IMR-90 (cell line): ENCODE measurements around the gene UBE2N. TPM values are rescaled to one million over a fixed set of nuclear protein-coding genes. Genes with fewer than 3 reads are reported as not detected.

Source experiments
- ATAC-seq: fragments of 200-7000 bp; cut with Tn5 transposase; 2 replicates; pipeline ENCODE4 v1.9.1; 2020; ENCODE audit warnings: low read depth, mild to moderate bottlenecking, moderate library complexity
- BruUV-seq: library from RNA; stranded (reverse); fragments of 400-500 nt; replicated peaks from 2 replicates; lab custom pipeline; 2021; lab: Mats Ljungman, UMichigan
- CTCF ChIA-PET: fragments of 300-600 bp; formaldehyde crosslinking; extraction: SDS; loops from one replicate; lab custom pipeline; 2021; ENCODE audit warnings: antibody characterized with exemption; lab: Yijun Ruan, JAX
- POLR2A ChIA-PET: fragments of 300-600 bp; sonication (Branson Sonifier 250); formaldehyde crosslinking; loops from one replicate; lab custom pipeline; 2022; ENCODE audit warnings: antibody characterized with exemption; ENCODE audit not compliant: unreplicated experiment; lab: Charles Lee
- DNase-seq: peaks from one replicate; pipeline ENCODE4 v3.0.0; 2013
- H2AFZ ChIP-seq: replicated peaks from 2 replicates; pipeline ENCODE3; 2013; ENCODE audit warnings: low read length, mild to moderate bottlenecking; ENCODE audit not compliant: poor library complexity
- H2AK5ac ChIP-seq: 2 replicates; pipeline ENCODE4 v1.6.1; 2013; ENCODE audit warnings: low read depth, low read length, inconsistent platforms
- H2AK9ac ChIP-seq: replicated peaks from 2 replicates; pipeline ENCODE3; 2013; ENCODE audit warnings: mild to moderate bottlenecking, low read depth, low read length, moderate library complexity; ENCODE audit not compliant: poor library complexity
- H2BK120ac ChIP-seq: 2 replicates; pipeline ENCODE4 v1.6.1; 2013; ENCODE audit warnings: low read depth, low read length, inconsistent platforms
- H2BK15ac ChIP-seq: 3 replicates; pipeline ENCODE4 v1.6.1; 2013; ENCODE audit warnings: low read depth, low read length, inconsistent platforms
- H2BK20ac ChIP-seq: 2 replicates; pipeline ENCODE4 v1.6.1; 2013; ENCODE audit warnings: low read depth, mild to moderate bottlenecking, inconsistent platforms, low read length, moderate library complexity
- H2BK5ac ChIP-seq: 2 replicates; pipeline ENCODE4 v1.6.1; 2013; ENCODE audit warnings: mild to moderate bottlenecking, low read depth, low read length, inconsistent platforms; ENCODE audit not compliant: poor library complexity, severe bottlenecking
- H3K14ac ChIP-seq: replicated peaks from 2 replicates; pipeline ENCODE4 v1.6.1; 2013; ENCODE audit warnings: low read depth, low read length, inconsistent platforms
- H3K18ac ChIP-seq: 2 replicates; pipeline ENCODE4 v1.6.1; 2013; ENCODE audit warnings: low read depth, low read length, control low read depth
- H3K23ac ChIP-seq: 2 replicates; pipeline ENCODE4 v1.6.1; 2013; ENCODE audit warnings: low read depth, low read length, inconsistent platforms
- H3K27ac ChIP-seq: 2 replicates; pipeline ENCODE4 v1.5.1; 2013; ENCODE audit warnings: mild to moderate bottlenecking, control low read depth, low read length; ENCODE audit not compliant: insufficient read depth
- H3K27me3 ChIP-seq: 2 replicates; pipeline ENCODE4 v1.6.1; 2013; ENCODE audit warnings: low read length; ENCODE audit not compliant: control insufficient read depth, insufficient read depth
- H3K36me3 ChIP-seq: 2 replicates; pipeline ENCODE4 v1.6.1; 2013; ENCODE audit warnings: low read length, mixed read lengths; ENCODE audit not compliant: control insufficient read depth, insufficient read depth
- H3K4ac ChIP-seq: 2 replicates; pipeline ENCODE4 v1.6.1; 2013; ENCODE audit warnings: low read depth, low read length, inconsistent platforms
- H3K4me1 ChIP-seq: 2 replicates; pipeline ENCODE4 v1.6.1; 2013; ENCODE audit warnings: low read length, mixed read lengths; ENCODE audit not compliant: control insufficient read depth, insufficient read depth
- H3K4me2 ChIP-seq: 2 replicates; pipeline ENCODE4 v1.6.1; 2013; ENCODE audit warnings: low read depth, mild to moderate bottlenecking, control low read depth, low read length, moderate library complexity
- H3K4me3 ChIP-seq: 2 replicates; pipeline ENCODE4 v1.5.1; 2013; ENCODE audit warnings: low read depth, mild to moderate bottlenecking, control low read depth, low read length, moderate library complexity; ENCODE audit not compliant: insufficient read depth
- H3K56ac ChIP-seq: 2 replicates; pipeline ENCODE4 v1.6.1; 2013; ENCODE audit warnings: low read length, inconsistent platforms; ENCODE audit not compliant: insufficient read depth; ENCODE audit errors: extremely low read depth
- H3K79me1 ChIP-seq, 2 experiments: 2 replicates each; pipeline ENCODE4 v1.6.1; 2013; ENCODE audit warnings: low read length in 2 of 2, inconsistent platforms in 1 of 2, low read depth in 1 of 2
- H3K9ac ChIP-seq: 2 replicates; pipeline ENCODE4 v1.6.1; 2013; ENCODE audit warnings: low read depth, low read length, control low read depth
- H3K9me1 ChIP-seq: 2 replicates; pipeline ENCODE4 v1.6.1; 2013; ENCODE audit warnings: low read length, inconsistent platforms; ENCODE audit not compliant: insufficient read depth
- H3K9me3 ChIP-seq: 2 replicates; pipeline ENCODE4 v1.6.1; 2013; ENCODE audit warnings: low read length; ENCODE audit not compliant: control insufficient read depth, insufficient read depth
- H4K20me1 ChIP-seq: 2 replicates; pipeline ENCODE4 v1.6.1; 2013; ENCODE audit warnings: low read length, inconsistent platforms; ENCODE audit not compliant: insufficient read depth
- H4K5ac ChIP-seq: 2 replicates; pipeline ENCODE4 v1.6.1; 2013; ENCODE audit warnings: mild to moderate bottlenecking, low read depth, low read length, control low read depth
- H4K8ac ChIP-seq, 2 experiments: 2 replicates each; pipeline ENCODE4 v1.6.1; 2013; ENCODE audit warnings: low read depth in 2 of 2, low read length in 2 of 2, control low read depth in 1 of 2, inconsistent platforms in 1 of 2
- H4K91ac ChIP-seq: 2 replicates; pipeline ENCODE4 v1.6.1; 2013; ENCODE audit warnings: low read depth, low read length, inconsistent platforms; ENCODE audit not compliant: insufficient read depth
- CEBPB ChIP-seq: IDR thresholded peaks from 2 replicates; pipeline ENCODE4 v1.6.1; 2012; ENCODE audit warnings: low read depth, low read length, improper control_type of control experiment
- CHD1 ChIP-seq: IDR thresholded peaks from 2 replicates; pipeline ENCODE4 v1.6.1; 2012; ENCODE audit warnings: low read depth, low read length, improper control_type of control experiment
- FOS ChIP-seq: fragments of 150-350 bp; IDR thresholded peaks from 2 replicates; pipeline ENCODE4 v1.6.1; 2016; ENCODE audit warnings: low read depth, low read length
- MAFK ChIP-seq: IDR thresholded peaks from 2 replicates; pipeline ENCODE4 v1.6.1; 2012; ENCODE audit warnings: low read depth, low read length, improper control_type of control experiment
- MAZ ChIP-seq: IDR thresholded peaks from 2 replicates; pipeline ENCODE4 v1.6.1; 2012; ENCODE audit warnings: low read depth, mild to moderate bottlenecking, low read length, improper control_type of control experiment, moderate library complexity, borderline replicate concordance
- MXI1 ChIP-seq: IDR thresholded peaks from 2 replicates; pipeline ENCODE4 v1.6.1; 2012; ENCODE audit warnings: low read depth, mild to moderate bottlenecking, low read length, moderate library complexity, borderline replicate concordance
- NFE2L2 ChIP-seq: fragments of 150-350 bp; IDR thresholded peaks from 2 replicates; pipeline ENCODE4 v1.6.1; 2016; ENCODE audit warnings: low read depth, mild to moderate bottlenecking, low read length
- POLR2A ChIP-seq: IDR thresholded peaks from 2 replicates; pipeline ENCODE4 v1.6.1; 2012; ENCODE audit warnings: mild to moderate bottlenecking, low read depth, low read length
- RAD21 ChIP-seq: IDR thresholded peaks from 2 replicates; pipeline ENCODE4 v1.6.1; 2012; ENCODE audit warnings: low read length, improper control_type of control experiment
- RCOR1 ChIP-seq: IDR thresholded peaks from 2 replicates; pipeline ENCODE4 v1.6.1; 2012; ENCODE audit warnings: mild to moderate bottlenecking, low read length, improper control_type of control experiment; ENCODE audit not compliant: insufficient replicate concordance
- SMC3 ChIP-seq: fragments of 150-350 bp; IDR thresholded peaks from 2 replicates; pipeline ENCODE4 v1.6.1; 2016; ENCODE audit warnings: low read depth, mild to moderate bottlenecking, antibody characterized with exemption, low read length, moderate library complexity
- WGBS, 2 experiments: methylation state at CpG; one replicate each; pipeline versions ENCODE4 v1.1.5 to v1.1.7; 2013; ENCODE audit warnings: missing lambda C conversion rate in 2 of 2; ENCODE audit not compliant: insufficient read length in 1 of 2; ENCODE audit errors: extremely low coverage in 2 of 2; 5-methylcytosine and 5-hydroxymethylcytosine counted together
- dilution Hi-C: fragments of 300-500 bp; cut with HindIII; formaldehyde crosslinking; loops from one replicate; pipeline ENCODE4 v1.14.3; 2018; ENCODE audit warnings: low sequenced_read_pairs; ENCODE audit not compliant: unreplicated experiment
- in situ Hi-C: fragments of 300-500 bp; cut with MboI; formaldehyde crosslinking; loops from 3 replicates; pipeline ENCODE4 v1.14.3; 2019; ENCODE audit warnings: low sequenced_read_pairs, inconsistent platforms, mixed read lengths
- intact Hi-C: fragments of 100-400 bp; cut with micrococcal nuclease; formaldehyde crosslinking; loops from 2 replicates; pipeline ENCODE4 v1.10.0; 2022
- polyA plus RNA-seq, 3 experiments: library from polyadenylated mRNA; depleted of rRNA; stranded (reverse); fragments of >200 nt; gene quantifications; 2 replicates each; pipeline ENCODE4 v1.2.3, GENCODE V29; 2012; ENCODE audit warnings: low replicate concordance in 1 of 3
- total RNA-seq: library from RNA; depleted of rRNA; stranded (reverse); fragments of >200 nt; gene quantifications from 2 replicates; pipeline ENCODE4 v1.2.3, GENCODE V29; 2012
- TF ChIP-seq, protein P1 (sequence below): fragments of 150-350 bp; IDR thresholded peaks from 2 replicates; pipeline ENCODE4 v1.6.1; 2016; ENCODE audit warnings: low read depth, mild to moderate bottlenecking, low read length, moderate library complexity, borderline replicate concordance
- TF ChIP-seq, protein P2 (sequence below): fragments of 150-350 bp; IDR thresholded peaks from 2 replicates; pipeline ENCODE4 v1.6.1; 2017; ENCODE audit warnings: mild to moderate bottlenecking, antibody characterized with exemption, low read length, low read depth
- TF ChIP-seq, protein P3 (sequence below): conservative IDR thresholded peaks from 2 replicates; pipeline ENCODE4 v1.5.1; 2012; ENCODE audit warnings: mild to moderate bottlenecking, low read depth, low read length, improper control_type of control experiment

The UBE2N gene
- total and polyA plus RNA-seq, 2 of the 4 experiments (the other 2 are of a cell fraction) = 64.5 to 103 TPM

DNA sequence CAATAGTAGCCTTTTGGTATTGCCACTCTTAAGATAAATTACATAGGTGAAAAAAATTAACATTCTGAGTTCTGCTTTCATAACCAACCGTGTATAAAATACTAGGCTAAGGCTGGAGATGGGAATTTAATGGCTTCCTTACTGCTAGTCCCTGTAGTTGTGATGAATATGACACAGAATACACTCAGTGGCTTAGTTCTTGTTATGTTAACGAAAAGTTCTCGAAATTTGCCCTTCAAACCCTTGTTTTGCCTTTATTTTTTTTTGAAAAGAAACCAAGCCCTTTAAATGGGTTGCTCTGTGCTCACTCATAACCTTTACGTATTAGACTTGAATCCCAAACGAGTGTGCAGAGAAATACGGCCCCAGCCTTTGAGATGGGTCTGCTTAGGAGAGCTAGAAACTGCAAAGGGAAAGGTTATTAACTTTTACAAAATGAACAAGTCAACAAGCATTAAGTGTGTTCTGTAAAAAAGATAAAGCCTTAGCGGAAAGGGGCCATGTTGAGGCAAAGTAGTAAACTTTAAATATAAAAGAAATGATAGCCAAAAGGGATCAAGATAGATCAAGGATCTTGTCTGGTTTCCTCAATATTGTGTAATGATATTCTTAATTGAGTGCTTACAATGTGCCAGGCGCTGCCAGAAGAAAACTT is 62.3 kb downstream of the UBE2N start:
- DNase-seq = peak; percentile 14
- no peak overlapping the region for H2AK5ac ChIP-seq

More for the DNA sequence above, 62.3 kb downstream of the UBE2N start:
- Histone ChIP-seq H3K9me3 (no peaks in the 10 kb centered on the region), H3K18ac (peak overlapping the region; percentile 97; the same call in 1 of the 2 replicates), H3K36me3 (peaks cover 2% of the 10 kb centered on the region; the same call in 1 of the 2 replicates), H4K91ac (no peak overlapping the region), H3K4ac (peak overlapping the region; percentile 59; the same call in 1 of the 2 replicates), H3K14ac (peak overlapping the region; percentile 93), H3K4me1 (peaks cover 12% of the 10 kb centered on the region), H3K4me2 (peak overlapping the region; percentile 99), H4K20me1 (peaks cover 41% of the 10 kb centered on the region), H4K8ac (no peak overlapping the region; a peak in 1 of 4 replicates), H3K9ac (peak overlapping the region; percentile 99), H2BK5ac (peak overlapping the region; percentile 92), H3K56ac (peak overlapping the region; percentile 41), H2BK15ac (no peak overlapping the region; the same call in 2 of the 3 replicates), H3K4me3 (peak overlapping the region; percentile 98), H2BK120ac (no peak overlapping the region), H3K79me1 (peaks cover 0 to 31% of the 10 kb centered on the region in 2 experiments; a peak in 3 of 4 replicates), H2AFZ (no peak overlapping the region), H2BK20ac (no peak overlapping the region), H3K27me3 (no peaks in the 10 kb centered on the region), H3K23ac (peak overlapping the region; percentile 93; the same call in 1 of the 2 replicates), H3K27ac (peak overlapping the region; percentile 59; the same call in 1 of the 2 replicates), H2AK9ac (no peak overlapping the region), H3K9me1 (peaks cover 4% of the 10 kb centered on the region; the same call in 1 of the 2 replicates), H4K5ac (peak overlapping the region; percentile 56; the same call in 1 of the 2 replicates)
- TF ChIP-seq MAFK (no peak), MAZ (no peak), CEBPB (no peak), NFE2L2 (no peak), FOS (no peak), RAD21 (no peak), RCOR1 (no peak), CHD1 (no peak), MXI1 (no peak), SMC3 (no peak), POLR2A (no peak)
- TF ChIP-seq, protein P1, sequence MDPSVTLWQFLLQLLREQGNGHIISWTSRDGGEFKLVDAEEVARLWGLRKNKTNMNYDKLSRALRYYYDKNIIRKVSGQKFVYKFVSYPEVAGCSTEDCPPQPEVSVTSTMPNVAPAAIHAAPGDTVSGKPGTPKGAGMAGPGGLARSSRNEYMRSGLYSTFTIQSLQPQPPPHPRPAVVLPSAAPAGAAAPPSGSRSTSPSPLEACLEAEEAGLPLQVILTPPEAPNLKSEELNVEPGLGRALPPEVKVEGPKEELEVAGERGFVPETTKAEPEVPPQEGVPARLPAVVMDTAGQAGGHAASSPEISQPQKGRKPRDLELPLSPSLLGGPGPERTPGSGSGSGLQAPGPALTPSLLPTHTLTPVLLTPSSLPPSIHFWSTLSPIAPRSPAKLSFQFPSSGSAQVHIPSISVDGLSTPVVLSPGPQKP = no peak
- TF ChIP-seq, protein P2, sequence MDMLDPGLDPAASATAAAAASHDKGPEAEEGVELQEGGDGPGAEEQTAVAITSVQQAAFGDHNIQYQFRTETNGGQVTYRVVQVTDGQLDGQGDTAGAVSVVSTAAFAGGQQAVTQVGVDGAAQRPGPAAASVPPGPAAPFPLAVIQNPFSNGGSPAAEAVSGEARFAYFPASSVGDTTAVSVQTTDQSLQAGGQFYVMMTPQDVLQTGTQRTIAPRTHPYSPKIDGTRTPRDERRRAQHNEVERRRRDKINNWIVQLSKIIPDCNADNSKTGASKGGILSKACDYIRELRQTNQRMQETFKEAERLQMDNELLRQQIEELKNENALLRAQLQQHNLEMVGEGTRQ = no peak
- TF ChIP-seq, protein P3, sequence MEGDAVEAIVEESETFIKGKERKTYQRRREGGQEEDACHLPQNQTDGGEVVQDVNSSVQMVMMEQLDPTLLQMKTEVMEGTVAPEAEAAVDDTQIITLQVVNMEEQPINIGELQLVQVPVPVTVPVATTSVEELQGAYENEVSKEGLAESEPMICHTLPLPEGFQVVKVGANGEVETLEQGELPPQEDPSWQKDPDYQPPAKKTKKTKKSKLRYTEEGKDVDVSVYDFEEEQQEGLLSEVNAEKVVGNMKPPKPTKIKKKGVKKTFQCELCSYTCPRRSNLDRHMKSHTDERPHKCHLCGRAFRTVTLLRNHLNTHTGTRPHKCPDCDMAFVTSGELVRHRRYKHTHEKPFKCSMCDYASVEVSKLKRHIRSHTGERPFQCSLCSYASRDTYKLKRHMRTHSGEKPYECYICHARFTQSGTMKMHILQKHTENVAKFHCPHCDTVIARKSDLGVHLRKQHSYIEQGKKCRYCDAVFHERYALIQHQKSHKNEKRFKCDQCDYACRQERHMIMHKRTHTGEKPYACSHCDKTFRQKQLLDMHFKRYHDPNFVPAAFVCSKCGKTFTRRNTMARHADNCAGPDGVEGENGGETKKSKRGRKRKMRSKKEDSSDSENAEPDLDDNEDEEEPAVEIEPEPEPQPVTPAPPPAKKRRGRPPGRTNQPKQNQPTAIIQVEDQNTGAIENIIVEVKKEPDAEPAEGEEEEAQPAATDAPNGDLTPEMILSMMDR = no peak
- CTCF ChIA-PET = no interaction called here
- POLR2A ChIA-PET = no interaction called here
- BruUV-seq = TSS peak; percentile 62
- in situ Hi-C loops (no loop called here), intact Hi-C loops (loop anchor here (5.0 kb wide), 2 partner anchors 137 to 202 kb away; no protein-coding TSS in a partner anchor), dilution Hi-C loops (loop anchor here (25.0 kb wide), 1 partner anchor 392 kb away; no protein-coding TSS in a partner anchor)
- no peak for ATAC-seq
- WGBS, 2 experiments = no CpG with 5 or more reads among the region's 8 CpGs
